Vagina (tissue), 2 donors: ENCODE results near the gene SLC49A3.

ENCODE experiments used
- CTCF ChIP-seq, 3 experiments: fragments of 450-650 bp in 2 of 3; fragments of 200-600 bp in 1 of 3; sonication (generic) in 1 of 3; IDR thresholded peaks; one replicate each; pipeline ENCODE4 v1.5.1; 2017 to 2019; ENCODE audit warnings: antibody characterized with exemption in 3 of 3, mild to moderate bottlenecking in 2 of 3, moderate library complexity in 2 of 3
- POLR2A ChIP-seq, 2 donors: fragments of 450-650 bp; IDR thresholded peaks; one replicate each; pipeline ENCODE4 v1.6.1; 2017; ENCODE audit warnings: antibody characterized with exemption in 2 of 2, mild to moderate bottlenecking in 2 of 2, moderate library complexity in 2 of 2
- POLR2AphosphoS5 ChIP-seq, 2 donors: sonication (generic); formaldehyde crosslinking; IDR thresholded peaks; one replicate each; pipeline ENCODE4 v1.9.0; 2017; ENCODE audit warnings: antibody characterized with exemption in 2 of 2, mild to moderate bottlenecking in 2 of 2, low read depth in 1 of 2; ENCODE audit not compliant: insufficient read depth in 1 of 2

GRCh38 chr4:722851-723360, 34.0 kb upstream of the SLC49A3 start:
- TF ChIP-seq CTCF (IDR thresholded peaks at IDR 0.05) (no peak), POLR2A (IDR thresholded peaks at IDR 0.05) (no peak), POLR2AphosphoS5 (IDR thresholded peaks at IDR 0.05; ENCODE audit: insufficient read depth in 1 of 2, low read depth in 1 of 2) (no peak)
